Keratinocyte (primary cell): ENCODE measurements around the gene TREH. TPM values are rescaled to one million over a fixed set of nuclear protein-coding genes. Genes with fewer than 3 reads are reported as not detected.

Experiments
- DNase-seq: peaks from one replicate; pipeline ENCODE4 v3.0.0-alpha.2; 2011; ENCODE audit warnings: low read depth, missing footprints, low spot score
- FAIRE-seq: peaks from 2 replicates; lab custom pipeline; 2011; peaks lifted over from hg19 to GRCh38; lab: Jason Lieb, UNC
- H2AFZ ChIP-seq: 2 replicates; pipeline ENCODE4 v1.6.0; 2012; ENCODE audit warnings: low read length, control low read depth, inconsistent platforms; ENCODE audit not compliant: control insufficient read depth
- H3K27ac ChIP-seq: 2 replicates; pipeline ENCODE4 v1.5.1; 2011; ENCODE audit warnings: low read length; ENCODE audit not compliant: control insufficient read depth, insufficient read depth
- H3K27me3 ChIP-seq: 3 replicates; pipeline ENCODE4 v1.6.0; 2011; ENCODE audit warnings: low read length; ENCODE audit not compliant: control insufficient read depth, insufficient read depth; ENCODE audit errors: extremely low read depth
- H3K36me3 ChIP-seq, 2 experiments: 2 replicates in 1 of 2; 3 replicates in 1 of 2; pipeline ENCODE4 v1.5.1; 2011; ENCODE audit warnings: low read length in 2 of 2, mild to moderate bottlenecking in 1 of 2; ENCODE audit not compliant: control insufficient read depth in 2 of 2, insufficient read depth in 2 of 2; ENCODE audit errors: extremely low read depth in 1 of 2
- H3K4me1 ChIP-seq: 3 replicates; pipeline ENCODE4 v1.5.1; 2011; ENCODE audit warnings: low read length; ENCODE audit not compliant: control insufficient read depth, insufficient read depth; ENCODE audit errors: extremely low read depth
- H3K4me2 ChIP-seq: 3 replicates; pipeline ENCODE4 v1.6.0; 2011; ENCODE audit warnings: low read depth, low read length; ENCODE audit not compliant: control insufficient read depth, insufficient read depth; ENCODE audit errors: extremely low read depth
- H3K4me3 ChIP-seq, 3 experiments: fragments of 200-600 bp in 1 of 3; sonication (generic) in 1 of 3; 2 replicates in 2 of 3; 3 replicates in 1 of 3; pipeline ENCODE4 v1.5.1; 2011 to 2016; ENCODE audit warnings: low read length in 3 of 3, mild to moderate bottlenecking in 3 of 3, control low read depth in 2 of 3, inconsistent platforms in 1 of 3, low read depth in 1 of 3, mixed read lengths in 1 of 3, mixed run types in 1 of 3, moderate library complexity in 1 of 3; ENCODE audit not compliant: control insufficient read depth in 2 of 3, insufficient read depth in 2 of 3; ENCODE audit errors: extremely low read depth in 1 of 3
- H3K79me2 ChIP-seq: 2 replicates; pipeline ENCODE4 v1.6.0; 2012; ENCODE audit warnings: low read length; ENCODE audit not compliant: control insufficient read depth, insufficient read depth
- H3K9ac ChIP-seq: 3 replicates; pipeline ENCODE4 v1.6.0; 2011; ENCODE audit warnings: low read length; ENCODE audit not compliant: control insufficient read depth, insufficient read depth; ENCODE audit errors: extremely low read depth
- H3K9me1 ChIP-seq: 3 replicates; pipeline ENCODE4 v1.6.0; 2011; ENCODE audit warnings: low read length; ENCODE audit not compliant: control insufficient read depth, insufficient read depth; ENCODE audit errors: extremely low read depth
- H3K9me3 ChIP-seq: 2 replicates; pipeline ENCODE4 v1.5.1; 2012; ENCODE audit warnings: low read depth, low read length; ENCODE audit not compliant: control insufficient read depth
- H4K20me1 ChIP-seq: 3 replicates; pipeline ENCODE4 v1.6.0; 2011; ENCODE audit warnings: low read length; ENCODE audit not compliant: control insufficient read depth, insufficient read depth; ENCODE audit errors: extremely low read depth
- CTCF ChIP-seq, 3 experiments: IDR thresholded peaks in 1 of 3; conservative IDR thresholded peaks in 1 of 3; optimal IDR thresholded peaks in 1 of 3; 2 replicates in 2 of 3; 3 replicates in 1 of 3; pipeline versions ENCODE3 to v1.5.1; 2011; ENCODE audit warnings: low read length in 3 of 3, mild to moderate bottlenecking in 3 of 3, moderate library complexity in 2 of 3, control low read depth in 1 of 3, inconsistent platforms in 1 of 3; ENCODE audit not compliant: insufficient read depth in 2 of 3; ENCODE audit errors: extremely low read depth in 1 of 3
- EZH2 ChIP-seq: IDR thresholded peaks from one replicate; pipeline ENCODE4 v1.6.1; 2012; ENCODE audit warnings: inconsistent platforms, mild to moderate bottlenecking, low read length, moderate library complexity
- dilution Hi-C: fragments of 300-500 bp; cut with MboI; formaldehyde crosslinking; loops from one replicate; pipeline ENCODE4 v1.7.0; 2020; ENCODE audit warnings: low sequenced_read_pairs; ENCODE audit not compliant: extremely low pct_ligation_motif_present
- polyA plus RNA-seq, 5 experiments: library from polyadenylated mRNA; depleted of rRNA in 3 of 5; stranded (reverse) in 3 of 5; stranded (forward) in 1 of 5; unstranded in 1 of 5; fragments of >200 nt; gene quantifications; 1 replicate in 1 of 5; 2 replicates in 3 of 5; 3 replicates in 1 of 5; pipeline versions ENCODE4 v1.2.1 to v1.2.3, GENCODE V29; 2011 to 2012; ENCODE audit warnings: missing spikeins in 2 of 5, low read depth in 1 of 5, low replicate concordance in 1 of 5

The TREH gene
- polyA plus RNA-seq, 1 donor (not counting 4 experiments of a cell fraction or from before 2014, with no cell fraction given), result not detected

- Histone ChIP-seq H3K79me2 (no peaks in the 10 kb centered on the region), H4K20me1 (no peaks in the 10 kb centered on the region), H3K9me3 (no peaks in the 10 kb centered on the region), H3K4me2 (no peak overlapping the region), H3K27ac (no peak overlapping the region), H3K9ac (no peak overlapping the region), H3K9me1 (no peaks in the 10 kb centered on the region), H2AFZ (no peak overlapping the region), H3K4me3 (no peak overlapping the region), H3K36me3 (peaks cover 47 to 48% of the 10 kb centered on the region in 2 experiments), H3K27me3 (no peaks in the 10 kb centered on the region), H3K4me1 (no peaks in the 10 kb centered on the region)
- DNase-seq (no peak), FAIRE-seq (no peak)
- dilution Hi-C loops, result no loop called here
- TF ChIP-seq EZH2 (no peak), CTCF (optimal IDR thresholded peaks at IDR 0.05 in 1 of 3, IDR thresholded peaks at IDR 0.05 in 1 of 3, conservative IDR thresholded peaks at IDR 0.05 in 1 of 3; ENCODE audit: extremely low read depth in 1 of 3, insufficient read depth in 2 of 3, low read length in 3 of 3) (no peak)
These were observed 31.2 kb downstream of the TREH start for GRCh38 chr11:118648291-118648690.

GRCh38 chr11:118646393-118646792, 33.1 kb downstream of the TREH start:
- no peak for FAIRE-seq
- Histone ChIP-seq H3K4me2 (no peak overlapping the region), H3K27me3 (no peaks in the 10 kb centered on the region), H3K9ac (no peak overlapping the region), H3K4me3 (no peak overlapping the region), H3K4me1 (peaks cover 6% of the 10 kb centered on the region), H3K9me1 (peaks cover 3% of the 10 kb centered on the region), H4K20me1 (no peaks in the 10 kb centered on the region), H3K36me3 (peaks cover 40 to 48% of the 10 kb centered on the region in 2 experiments), H3K27ac (no peak overlapping the region), H2AFZ (no peak overlapping the region), H3K79me2 (no peaks in the 10 kb centered on the region), H3K9me3 (no peaks in the 10 kb centered on the region)
- TF ChIP-seq EZH2, result no peak
- no peak for TF ChIP-seq CTCF (optimal IDR thresholded peaks at IDR 0.05 in 1 of 3, IDR thresholded peaks at IDR 0.05 in 1 of 3, conservative IDR thresholded peaks at IDR 0.05 in 1 of 3; ENCODE audit: extremely low read depth in 1 of 3, insufficient read depth in 2 of 3, low read length in 3 of 3)
- dilution Hi-C loops, result no loop called here
- DNase-seq, result no peak
